Measurements from ENCODE around the gene SLC25A24. TPM values are rescaled to one million over a fixed set of nuclear protein-coding genes. Genes with fewer than 3 reads are reported as not detected.

The SLC25A24 gene
- total RNA-seq, 1 donor from 2014 or later: 7.0 TPM

DNA sequence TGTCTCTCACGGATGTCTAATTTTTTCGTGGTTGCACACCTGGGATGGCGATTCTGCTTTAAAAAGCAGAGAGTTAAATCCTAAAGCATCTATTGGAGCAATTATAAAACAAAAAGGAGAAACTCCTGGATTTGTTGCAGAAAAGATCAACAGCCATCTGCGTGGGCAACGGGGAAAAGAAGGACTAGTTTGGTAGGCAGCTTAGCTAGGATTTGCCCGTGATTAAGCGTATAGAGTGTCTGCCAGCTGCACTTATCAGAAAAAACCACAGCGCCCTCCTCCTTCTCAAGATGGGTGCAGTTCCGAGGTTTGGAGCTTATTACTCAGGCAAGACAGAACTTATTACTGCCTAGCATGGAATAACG is 526 bp upstream of the SLC25A24 start:
- peak in 1 of 2 donors; percentile 73 for DNase-seq (ENCODE audit: low spot score in 2 of 2)
- intact Hi-C loops (cut with DNase I): no loop called here
- Histone ChIP-seq H3K27me3 (no peaks in the 10 kb centered on the region), H3K9me3 (no peaks in the 10 kb centered on the region), H3K4me3 (peak overlapping the region; percentile 84 to 88), H3K27ac (peak overlapping the region; percentile 86 to 88), H3K36me3 (no peaks in the 10 kb centered on the region), H3K4me1 (peaks cover 0 to 3% of the 10 kb centered on the region in 2 donors)
- TF ChIP-seq, protein P1, sequence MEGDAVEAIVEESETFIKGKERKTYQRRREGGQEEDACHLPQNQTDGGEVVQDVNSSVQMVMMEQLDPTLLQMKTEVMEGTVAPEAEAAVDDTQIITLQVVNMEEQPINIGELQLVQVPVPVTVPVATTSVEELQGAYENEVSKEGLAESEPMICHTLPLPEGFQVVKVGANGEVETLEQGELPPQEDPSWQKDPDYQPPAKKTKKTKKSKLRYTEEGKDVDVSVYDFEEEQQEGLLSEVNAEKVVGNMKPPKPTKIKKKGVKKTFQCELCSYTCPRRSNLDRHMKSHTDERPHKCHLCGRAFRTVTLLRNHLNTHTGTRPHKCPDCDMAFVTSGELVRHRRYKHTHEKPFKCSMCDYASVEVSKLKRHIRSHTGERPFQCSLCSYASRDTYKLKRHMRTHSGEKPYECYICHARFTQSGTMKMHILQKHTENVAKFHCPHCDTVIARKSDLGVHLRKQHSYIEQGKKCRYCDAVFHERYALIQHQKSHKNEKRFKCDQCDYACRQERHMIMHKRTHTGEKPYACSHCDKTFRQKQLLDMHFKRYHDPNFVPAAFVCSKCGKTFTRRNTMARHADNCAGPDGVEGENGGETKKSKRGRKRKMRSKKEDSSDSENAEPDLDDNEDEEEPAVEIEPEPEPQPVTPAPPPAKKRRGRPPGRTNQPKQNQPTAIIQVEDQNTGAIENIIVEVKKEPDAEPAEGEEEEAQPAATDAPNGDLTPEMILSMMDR (IDR thresholded peaks at IDR 0.05): peak in 2 of 3 experiments; percentile 27 to 45

DNA sequence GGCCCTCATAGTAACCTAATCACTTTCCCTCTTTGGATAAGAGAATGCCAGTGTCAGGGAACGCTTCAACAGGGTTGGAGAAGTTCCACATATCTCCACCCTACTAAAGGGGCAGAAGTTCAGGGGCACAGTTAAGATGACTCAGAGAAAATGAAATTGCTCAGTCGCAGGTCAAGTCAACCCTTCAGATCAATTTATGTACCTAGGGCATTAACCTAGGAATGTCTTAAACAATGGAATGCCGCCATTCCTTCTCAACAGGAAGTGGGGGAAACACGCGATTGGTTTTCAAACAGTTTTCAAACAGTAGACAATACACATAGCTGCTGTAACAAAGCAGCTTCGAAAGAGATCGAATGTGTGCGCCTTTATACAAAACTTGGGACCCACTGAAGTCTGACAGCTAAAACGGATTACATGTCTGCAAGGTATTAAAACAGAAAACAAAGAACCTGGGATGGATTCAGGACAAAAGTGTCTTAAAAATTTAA is 897 bp downstream of the SLC25A24 start:
- H3K9me3 ChIP-seq: no peaks in the 10 kb centered on the region
- H3K4me3 ChIP-seq: peak overlapping the region; percentile 84 to 88
- no peak for DNase-seq (ENCODE audit: low spot score in 2 of 2)
- H3K36me3 ChIP-seq: peaks cover 0 to 5% of the 10 kb centered on the region in 2 donors
- intact Hi-C loops (cut with DNase I): no loop called here
- no peaks in the 10 kb centered on the region for H3K27me3 ChIP-seq
- peak overlapping the region; percentile 88 for H3K27ac ChIP-seq
- TF ChIP-seq, protein P1 (IDR thresholded peaks at IDR 0.05): no peak
- H3K4me1 ChIP-seq: peaks cover 0 to 3% of the 10 kb centered on the region in 2 donors

DNA sequence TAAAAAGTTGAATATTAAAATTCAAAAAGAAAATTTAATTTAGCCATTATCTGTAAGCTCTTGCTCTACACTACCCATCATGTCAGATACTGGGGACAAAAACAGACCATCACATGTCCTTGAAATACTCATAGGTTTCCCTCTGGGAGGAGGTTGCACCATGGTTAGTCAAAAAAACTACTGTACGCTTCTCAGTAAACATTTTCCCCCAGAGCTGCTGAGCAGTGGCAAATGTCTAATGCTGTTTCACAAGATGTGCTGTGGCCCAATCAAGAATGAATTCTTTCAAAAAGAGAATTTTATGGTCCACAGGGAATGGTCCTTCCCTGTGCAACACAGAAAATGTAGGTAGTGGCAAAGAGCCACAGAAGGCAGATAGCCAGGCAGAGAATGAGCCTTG is 6.1 kb downstream of the SLC25A24 start:
- intact Hi-C loops (cut with DNase I): no loop called here
- DNase-seq (ENCODE audit: low spot score in 2 of 2): no peak
- TF ChIP-seq, protein P1 (IDR thresholded peaks at IDR 0.05): no peak
- Histone ChIP-seq H3K36me3 (peaks cover 0 to 22% of the 10 kb centered on the region in 2 donors), H3K9me3 (no peaks in the 10 kb centered on the region), H3K4me1 (no peaks in the 10 kb centered on the region), H3K27ac (no peak overlapping the region), H3K27me3 (no peaks in the 10 kb centered on the region), H3K4me3 (no peak overlapping the region)

DNA sequence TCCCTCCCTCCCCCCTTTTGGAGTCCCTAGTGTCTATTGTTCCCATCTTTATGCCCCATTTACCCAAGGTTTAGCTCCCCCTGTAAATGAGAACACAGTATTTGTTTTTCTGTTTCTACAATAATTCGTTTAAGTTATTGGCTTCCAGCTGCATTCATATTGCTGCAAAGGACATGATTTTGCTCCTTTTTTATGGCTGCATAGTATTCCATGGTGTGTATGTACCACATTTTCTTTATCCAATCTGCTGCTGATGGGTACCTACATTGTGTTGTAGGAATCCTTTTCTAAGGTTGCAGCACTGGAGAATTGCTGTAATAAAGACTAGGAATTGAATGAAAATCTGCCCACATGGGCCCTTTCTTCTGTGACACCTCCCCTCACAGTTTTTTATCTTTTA is 6.8 kb downstream of the SLC25A24 start:
- no peaks in the 10 kb centered on the region for H3K9me3 ChIP-seq
- H3K27me3 ChIP-seq: no peaks in the 10 kb centered on the region
- TF ChIP-seq, protein P1 (IDR thresholded peaks at IDR 0.05): no peak
- H3K4me3 ChIP-seq: no peak overlapping the region
- peaks cover 0 to 22% of the 10 kb centered on the region in 2 donors for H3K36me3 ChIP-seq
- no peak for DNase-seq (ENCODE audit: low spot score in 2 of 2)
- no peaks in the 10 kb centered on the region for H3K4me1 ChIP-seq
- no peak overlapping the region for H3K27ac ChIP-seq
- intact Hi-C loops (cut with DNase I): no loop called here

DNA sequence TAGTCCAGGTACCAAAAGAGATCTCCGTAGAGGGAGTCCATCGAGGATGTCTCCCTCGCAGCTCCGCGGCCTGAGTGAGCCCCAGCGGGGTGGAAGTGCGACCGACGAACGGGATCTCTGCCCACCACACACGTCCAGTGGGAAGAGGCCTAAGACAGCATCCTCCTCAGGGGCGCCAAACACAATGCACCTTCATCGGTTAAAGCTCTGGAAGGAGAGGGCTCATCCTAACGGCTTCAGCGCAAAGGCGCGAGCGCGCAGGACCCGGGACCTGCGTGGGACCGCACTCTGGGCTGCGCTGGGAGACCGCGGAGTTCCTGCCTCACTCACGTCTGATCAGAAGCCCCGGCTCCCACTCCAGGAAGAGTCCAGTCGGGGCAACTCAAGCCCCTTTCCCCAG is 7.6 kb downstream of the SLC25A24 start:
- TF ChIP-seq, protein P1 (IDR thresholded peaks at IDR 0.05): no peak
- no peak for DNase-seq (ENCODE audit: low spot score in 2 of 2)
- H3K9me3 ChIP-seq: no peaks in the 10 kb centered on the region
- H3K4me3 ChIP-seq: no peak overlapping the region
- intact Hi-C loops (cut with DNase I): no loop called here
- no peaks in the 10 kb centered on the region for H3K27me3 ChIP-seq
- no peaks in the 10 kb centered on the region for H3K4me1 ChIP-seq
- no peak overlapping the region for H3K27ac ChIP-seq
- peaks cover 0 to 22% of the 10 kb centered on the region in 2 donors for H3K36me3 ChIP-seq

Data from ascending aorta (tissue), 2 donors.